NT2/D1 (cell line): Measurements from ENCODE around the gene SBF2.

Experiments
- DNase-seq: peaks from one replicate; pipeline ENCODE4 v3.0.0-alpha.2; 2011; ENCODE audit warnings: low read depth, low spot score
- H3K27me3 ChIP-seq: 2 replicates; pipeline ENCODE4 v1.6.0; 2011; ENCODE audit warnings: mild to moderate bottlenecking; ENCODE audit not compliant: insufficient read length, insufficient read depth
- H3K36me3 ChIP-seq: 2 replicates; pipeline ENCODE4 v1.6.1; 2011; ENCODE audit warnings: mild to moderate bottlenecking, low read length, mixed read lengths; ENCODE audit not compliant: insufficient read depth, insufficient read length
- H3K4me1 ChIP-seq: 2 replicates; pipeline ENCODE4 v1.5.1; 2011; ENCODE audit not compliant: insufficient read depth, insufficient read length
- H3K4me3 ChIP-seq: 2 replicates; pipeline ENCODE4 v1.5.1; 2011; ENCODE audit warnings: low read depth; ENCODE audit not compliant: insufficient read length
- H3K9ac ChIP-seq: 2 replicates; pipeline ENCODE4 v1.6.0; 2011; ENCODE audit warnings: low read depth; ENCODE audit not compliant: insufficient read length
- H3K9me3 ChIP-seq: 2 replicates; pipeline ENCODE4 v1.5.1; 2011; ENCODE audit warnings: mild to moderate bottlenecking, low read length; ENCODE audit not compliant: insufficient read depth
- SUZ12 ChIP-seq: IDR thresholded peaks from 2 replicates; pipeline ENCODE4 v1.6.1; 2011; ENCODE audit not compliant: insufficient read length, insufficient read depth; ENCODE audit errors: extremely low read depth
- YY1 ChIP-seq: IDR thresholded peaks from 2 replicates; pipeline ENCODE4 v1.6.1; 2011; ENCODE audit not compliant: insufficient read length, insufficient read depth
- ZNF274 ChIP-seq: IDR thresholded peaks from 2 replicates; pipeline ENCODE4 v1.6.1; 2011; ENCODE audit warnings: mild to moderate bottlenecking, low read depth, low read length

SBF2 gene

DNA sequence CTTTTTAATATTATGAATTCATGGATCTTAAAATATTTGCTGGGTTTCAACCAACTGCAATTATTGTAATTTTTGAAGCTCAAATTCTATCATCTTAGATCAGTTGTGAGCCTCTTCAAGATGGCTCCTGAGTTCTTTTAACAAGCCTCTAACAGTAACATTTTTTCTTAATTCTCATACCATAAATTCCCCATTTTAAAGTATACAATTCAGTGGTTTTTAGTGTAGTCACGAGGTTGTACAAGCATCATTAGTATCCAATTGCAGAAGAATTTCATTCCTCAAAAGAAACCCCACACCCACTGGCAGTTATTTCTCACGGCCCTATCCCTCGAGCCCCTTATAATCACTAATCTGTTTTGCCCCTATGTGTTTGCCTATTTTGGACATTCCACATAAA is 270.8 kb downstream of the SBF2 start:
- DNase-seq, result no peak
- no peaks in the 10 kb centered on the region for H3K4me1 ChIP-seq
- no peaks in the 10 kb centered on the region for H3K36me3 ChIP-seq
- no peak overlapping the region for H3K9ac ChIP-seq
- no peaks in the 10 kb centered on the region for H3K27me3 ChIP-seq
- H3K9me3 ChIP-seq, result no peaks in the 10 kb centered on the region
- TF ChIP-seq YY1 (no peak), SUZ12 (no peak), ZNF274 (no peak)
- H3K4me3 ChIP-seq, result no peak overlapping the region

DNA sequence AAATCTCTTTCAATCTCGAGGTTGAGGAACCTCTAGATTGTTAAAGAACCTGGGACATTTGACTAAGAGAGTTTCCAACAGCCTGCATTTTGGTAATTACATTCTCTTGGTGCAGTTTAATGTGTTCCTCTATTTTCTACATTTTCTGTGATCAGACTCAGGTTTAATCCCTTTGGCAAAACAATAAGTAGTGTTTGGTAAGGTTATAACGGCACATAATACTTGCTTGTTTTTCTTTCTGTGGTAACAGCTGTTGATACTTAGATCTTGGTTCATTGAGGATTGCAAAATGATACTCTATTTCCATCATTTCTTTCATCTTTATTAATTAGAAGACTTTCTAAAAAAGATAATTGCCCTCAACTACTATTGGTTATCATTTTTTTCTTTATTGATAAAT is 271.3 kb downstream of the SBF2 start:
- TF ChIP-seq ZNF274, result no peak
- TF ChIP-seq YY1, result no peak
- TF ChIP-seq SUZ12, result no peak
- no peak for DNase-seq
- Histone ChIP-seq H3K27me3 (no peaks in the 10 kb centered on the region), H3K36me3 (no peaks in the 10 kb centered on the region), H3K9me3 (no peaks in the 10 kb centered on the region), H3K4me3 (no peak overlapping the region), H3K9ac (no peak overlapping the region), H3K4me1 (no peaks in the 10 kb centered on the region)

DNA sequence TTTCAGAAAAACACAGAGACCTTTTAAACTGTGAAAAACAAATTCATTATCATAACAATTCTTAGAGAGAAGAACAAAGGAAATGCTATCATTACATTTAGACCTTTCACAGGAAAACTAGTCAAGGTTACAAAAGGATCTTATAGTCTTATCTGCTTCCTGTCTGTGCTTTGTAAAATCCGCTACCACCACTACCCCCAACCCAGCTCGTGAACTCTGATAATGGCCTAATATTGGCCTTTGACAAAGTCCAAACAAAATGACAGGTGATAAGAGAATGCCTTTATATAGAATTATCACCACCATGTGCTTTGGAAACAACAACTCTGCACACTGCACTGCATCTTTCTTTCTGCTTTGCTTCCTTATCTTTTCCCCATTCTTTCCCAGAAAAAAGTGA is 272.5 kb downstream of the SBF2 start:
- TF ChIP-seq SUZ12, result no peak
- no peak for TF ChIP-seq YY1
- TF ChIP-seq ZNF274, result no peak
- Histone ChIP-seq H3K36me3 (no peaks in the 10 kb centered on the region), H3K4me3 (no peak overlapping the region), H3K4me1 (no peaks in the 10 kb centered on the region), H3K27me3 (no peaks in the 10 kb centered on the region), H3K9ac (no peak overlapping the region), H3K9me3 (no peaks in the 10 kb centered on the region)
- DNase-seq, result no peak

DNA sequence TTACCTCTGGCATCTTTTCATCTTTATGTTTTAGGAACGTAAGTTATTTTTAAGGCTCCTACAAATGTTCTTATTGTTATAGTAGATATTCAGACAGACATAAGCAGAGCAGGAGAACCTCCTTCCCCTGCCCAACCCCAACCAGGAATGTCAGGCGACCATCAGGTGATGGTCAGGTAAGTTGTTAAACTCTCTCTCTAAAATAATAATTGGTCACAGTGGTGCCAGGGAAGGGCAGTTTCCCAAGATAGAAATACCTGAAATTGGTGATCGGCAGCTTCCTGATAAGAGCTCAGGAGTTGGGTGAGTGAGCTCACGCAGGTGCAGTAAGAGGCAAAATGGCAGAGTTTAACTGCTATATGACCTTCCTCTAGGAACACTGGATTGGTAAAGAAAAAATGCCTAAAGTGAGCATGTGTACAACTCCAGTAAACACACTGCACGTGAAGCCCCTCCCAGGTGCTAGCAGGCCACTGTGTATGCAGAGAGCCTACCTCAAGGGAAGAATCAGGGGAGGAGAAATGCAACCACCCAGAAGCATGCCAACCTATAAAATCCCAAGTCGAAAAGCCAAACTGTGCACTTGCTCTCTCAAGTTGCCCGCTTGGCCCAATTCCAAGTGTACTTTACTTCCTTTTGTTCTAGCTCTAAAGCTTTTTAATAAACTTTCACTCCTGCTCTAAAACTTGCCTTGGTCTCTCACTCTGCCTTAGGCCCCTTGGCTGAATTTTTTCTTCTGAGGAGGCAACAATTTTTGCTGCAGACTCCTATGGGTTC is 273.9 kb downstream of the SBF2 start:
- H3K4me3 ChIP-seq, result no peak overlapping the region
- no peaks in the 10 kb centered on the region for H3K27me3 ChIP-seq
- H3K4me1 ChIP-seq, result no peaks in the 10 kb centered on the region
- H3K9ac ChIP-seq, result no peak overlapping the region
- no peaks in the 10 kb centered on the region for H3K9me3 ChIP-seq
- TF ChIP-seq SUZ12 (no peak), YY1 (no peak), ZNF274 (no peak)
- no peak for DNase-seq
- H3K36me3 ChIP-seq, result no peaks in the 10 kb centered on the region

DNA sequence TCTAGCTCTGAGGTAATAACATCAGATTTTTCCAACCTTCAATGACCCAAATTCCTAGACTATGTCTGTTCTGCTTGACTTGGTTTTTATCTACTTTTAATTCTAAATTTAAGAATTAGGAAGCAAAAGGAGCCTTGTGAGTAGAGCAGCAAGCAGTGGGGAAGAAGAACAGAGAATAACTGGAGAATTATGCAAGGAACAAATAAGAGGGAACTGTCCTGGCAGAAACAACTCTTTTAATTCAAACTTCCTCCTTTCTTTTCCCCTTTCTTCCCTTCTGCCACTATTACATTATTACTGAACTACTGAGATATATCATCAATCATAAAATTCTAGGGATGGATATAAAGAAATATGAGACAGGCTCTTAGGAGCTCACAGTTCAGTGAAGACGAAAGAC is 276.1 kb downstream of the SBF2 start:
- no peaks in the 10 kb centered on the region for H3K9me3 ChIP-seq
- H3K4me3 ChIP-seq, result no peak overlapping the region
- TF ChIP-seq ZNF274, result no peak
- no peak for TF ChIP-seq SUZ12
- no peak for TF ChIP-seq YY1
- no peak overlapping the region for H3K9ac ChIP-seq
- H3K4me1 ChIP-seq, result no peaks in the 10 kb centered on the region
- H3K36me3 ChIP-seq, result no peaks in the 10 kb centered on the region
- no peak for DNase-seq
- no peaks in the 10 kb centered on the region for H3K27me3 ChIP-seq

DNA sequence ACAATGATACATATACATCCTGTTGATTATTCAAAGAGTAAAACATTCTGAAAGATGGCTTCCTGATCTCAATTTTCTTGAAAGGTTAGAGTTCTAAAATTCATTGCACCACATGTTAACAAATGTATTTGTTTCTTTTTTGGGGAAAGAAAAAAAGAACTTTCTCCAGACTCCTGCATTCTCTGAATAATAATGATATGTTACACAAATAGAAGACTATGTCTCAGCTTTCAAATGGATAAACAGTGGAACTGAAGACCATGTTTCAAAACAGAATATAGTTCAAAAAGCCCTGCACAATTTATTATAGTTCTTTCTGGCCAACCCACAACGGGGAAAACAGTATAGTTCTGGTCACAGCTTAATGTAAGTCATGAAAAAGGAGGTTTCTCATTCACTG is 277.0 kb downstream of the SBF2 start:
- Histone ChIP-seq H3K9me3 (peaks cover 5% of the 10 kb centered on the region), H3K36me3 (no peaks in the 10 kb centered on the region), H3K4me3 (no peak overlapping the region), H3K4me1 (no peaks in the 10 kb centered on the region), H3K9ac (no peak overlapping the region), H3K27me3 (no peaks in the 10 kb centered on the region)
- no peak for DNase-seq
- no peak for TF ChIP-seq YY1
- TF ChIP-seq ZNF274, result no peak
- no peak for TF ChIP-seq SUZ12

DNA sequence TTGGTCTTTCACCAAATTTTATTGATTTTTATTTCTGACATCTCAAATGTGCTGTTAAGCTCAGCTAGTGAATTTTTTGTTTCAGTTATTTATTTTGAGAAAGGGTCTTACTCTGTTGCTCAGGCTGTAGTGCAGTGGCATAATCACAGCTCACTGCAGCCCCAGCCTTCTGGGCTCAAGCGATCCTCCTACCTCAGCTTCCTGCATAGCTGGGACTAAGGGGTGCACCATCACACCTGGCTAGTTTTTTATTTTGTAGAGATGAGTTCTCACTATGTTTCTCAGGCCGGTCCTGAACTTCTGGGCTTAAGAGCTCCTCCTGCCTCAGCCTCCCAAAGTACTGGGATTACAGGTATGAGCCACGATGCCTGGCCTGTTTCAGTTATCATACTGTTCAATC is 282.0 kb downstream of the SBF2 start:
- Histone ChIP-seq H3K9ac (no peak overlapping the region), H3K4me1 (no peaks in the 10 kb centered on the region), H3K27me3 (no peaks in the 10 kb centered on the region), H3K4me3 (no peak overlapping the region), H3K36me3 (no peaks in the 10 kb centered on the region), H3K9me3 (peaks cover 36% of the 10 kb centered on the region)
- TF ChIP-seq ZNF274 (peak; percentile 60; the same call in 1 of the 2 replicates), SUZ12 (no peak)
- DNase-seq, result no peak
